NCI-H446 (cell line): Measurements from ENCODE around the gene OR7A10.

Experiments used
- DNase-seq, 2 experiments: peaks; one replicate each; lab custom pipeline; 2025; lab: John Stamatoyannopoulos, UW

The OR7A10 gene

DNA sequence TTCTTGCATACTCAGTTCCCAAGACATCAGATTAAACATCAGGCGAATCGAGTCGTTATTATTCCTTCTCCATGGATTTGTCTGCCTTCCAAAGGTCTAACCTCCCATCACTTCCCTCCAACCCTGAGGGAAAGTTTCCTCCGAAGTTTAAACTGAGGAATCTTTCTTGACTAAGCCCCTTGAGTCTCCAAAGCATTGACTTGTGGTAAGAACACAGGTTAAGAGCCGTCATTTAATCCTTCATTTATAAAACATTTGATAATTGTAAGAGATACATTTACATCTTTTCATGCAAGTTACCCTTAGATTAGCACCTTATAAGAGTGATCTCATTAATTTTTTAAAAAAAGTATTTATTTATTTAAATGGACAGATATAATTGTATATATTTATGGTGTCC lies at the start of gene OR7A10:
TSS of gene OR7A10 (minus strand) at position 101 of the 400 bp plus-strand sequence. CDS start 7,045 bp downstream, outside the sequence.
- DNase-seq, result no peak

DNA sequence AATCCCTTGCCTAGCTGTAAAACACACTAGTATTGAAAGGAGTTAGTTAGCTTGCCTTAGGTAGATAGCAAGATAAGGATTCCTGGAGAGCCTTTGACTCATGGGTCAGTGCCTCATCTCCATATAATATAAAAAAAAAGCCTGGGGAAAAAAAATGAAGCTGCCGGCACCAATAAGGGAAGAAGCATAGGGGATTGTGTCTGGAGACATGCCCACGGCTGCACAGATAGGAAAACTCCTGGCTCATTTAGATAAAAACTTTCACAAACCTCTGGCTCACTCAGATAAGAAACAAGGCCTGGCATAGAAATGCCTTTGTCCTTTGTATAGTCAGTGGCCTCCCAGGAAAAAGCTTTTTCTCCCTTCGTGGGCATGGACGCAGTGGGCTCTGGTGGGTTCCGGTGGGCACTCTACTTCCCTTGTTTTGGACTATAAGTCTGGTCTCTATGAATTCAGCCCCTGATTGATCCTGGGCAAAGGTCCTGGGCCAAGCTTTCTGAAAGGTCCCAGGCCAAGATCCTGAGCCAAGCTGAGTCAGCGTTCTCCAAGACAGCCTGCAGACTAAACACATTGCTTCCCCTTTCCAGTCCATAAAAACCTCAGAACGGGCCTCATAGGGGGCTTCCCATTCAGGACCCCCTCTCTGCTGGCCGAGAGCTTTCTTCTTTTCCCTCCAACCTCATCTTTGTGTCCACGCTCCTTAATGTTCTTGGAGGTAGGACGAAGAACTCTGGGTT lies 42.1 kb upstream of the OR7A10 start:
- no peak for DNase-seq

DNA sequence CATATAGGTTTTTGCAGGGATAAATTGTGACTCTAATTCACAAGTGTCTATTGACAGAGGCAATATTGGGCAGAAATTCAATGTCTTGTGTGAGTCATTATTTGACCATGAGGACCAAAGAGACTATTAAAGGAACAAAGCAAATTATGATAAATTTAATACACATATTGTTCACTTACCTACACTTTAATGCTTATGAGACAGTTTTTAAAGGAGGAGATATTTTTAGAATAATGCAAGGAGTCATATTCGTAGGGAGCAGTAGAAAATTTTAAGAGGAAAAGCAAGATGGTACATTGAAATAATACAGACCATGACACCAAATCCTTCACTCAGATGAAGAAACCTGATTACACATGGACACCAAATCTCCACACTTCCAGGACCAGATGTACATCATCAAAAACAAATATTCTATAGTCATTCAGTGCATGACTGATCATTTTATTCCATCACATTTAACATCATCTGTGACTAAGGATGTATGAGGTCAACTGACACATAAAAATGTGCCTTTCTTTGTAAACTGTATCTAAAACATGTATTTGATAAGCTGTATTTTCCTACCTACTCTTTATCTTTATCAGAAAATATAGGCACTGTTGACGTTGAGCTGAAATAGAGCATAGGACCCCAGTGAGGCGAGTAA lies 41.4 kb upstream of the OR7A10 start:
- no peak for DNase-seq

DNA sequence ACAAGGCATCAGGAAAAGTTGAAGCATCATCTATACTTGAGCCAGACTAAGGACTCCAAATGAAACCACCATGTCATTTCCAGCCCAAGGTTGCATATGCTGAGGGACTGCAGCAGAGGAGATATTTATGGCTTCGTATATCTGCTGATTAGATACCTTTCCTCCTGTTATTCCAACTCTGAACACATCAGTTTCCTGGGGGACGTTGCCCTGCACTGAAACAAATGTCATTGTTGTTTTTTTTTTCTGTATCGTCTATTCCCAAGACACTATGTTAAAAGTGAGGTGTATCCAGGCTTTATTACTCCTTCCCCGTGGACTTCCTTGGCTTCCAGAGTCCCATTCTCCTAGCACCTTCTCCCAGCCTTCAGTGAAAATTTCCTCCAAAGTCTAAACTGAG lies 37.3 kb upstream of the OR7A10 start, which contains the start of gene OR7A17:
TSS of gene OR7A17 (minus strand) at position 101 of the 400 bp plus-strand sequence. CDS start 4,777 bp downstream, outside the sequence.
- DNase-seq, result no peak

DNA sequence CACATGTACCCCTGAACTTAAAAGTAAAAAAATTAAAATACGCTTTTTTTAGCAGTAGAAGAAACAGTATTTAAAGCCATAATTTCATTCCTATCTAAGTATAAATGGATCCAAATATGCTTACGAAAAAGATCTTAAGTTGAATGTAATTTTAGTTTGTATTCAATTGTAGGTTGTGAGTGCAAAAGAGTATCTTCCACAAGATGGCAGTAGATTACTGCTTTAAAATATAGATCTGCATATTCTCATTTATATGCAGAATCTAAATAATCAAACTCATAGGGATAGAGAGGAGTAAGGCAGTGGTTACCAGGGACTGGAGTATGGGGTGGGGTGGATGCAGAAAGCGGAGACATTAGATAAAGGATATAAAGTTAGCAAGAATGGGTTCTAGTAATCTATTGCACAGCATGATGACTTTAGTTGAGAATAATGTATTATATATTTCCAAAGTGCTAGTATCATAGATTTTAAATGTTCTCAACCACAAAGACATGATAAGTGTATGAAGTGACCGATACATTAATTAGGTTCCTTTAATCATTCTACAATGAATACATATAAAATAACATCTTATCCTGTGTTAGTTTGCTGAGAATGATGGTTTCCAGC lies 23.0 kb upstream of the OR7A10 start:
- DNase-seq, result peak in 1 of 2 experiments; percentile 18

DNA sequence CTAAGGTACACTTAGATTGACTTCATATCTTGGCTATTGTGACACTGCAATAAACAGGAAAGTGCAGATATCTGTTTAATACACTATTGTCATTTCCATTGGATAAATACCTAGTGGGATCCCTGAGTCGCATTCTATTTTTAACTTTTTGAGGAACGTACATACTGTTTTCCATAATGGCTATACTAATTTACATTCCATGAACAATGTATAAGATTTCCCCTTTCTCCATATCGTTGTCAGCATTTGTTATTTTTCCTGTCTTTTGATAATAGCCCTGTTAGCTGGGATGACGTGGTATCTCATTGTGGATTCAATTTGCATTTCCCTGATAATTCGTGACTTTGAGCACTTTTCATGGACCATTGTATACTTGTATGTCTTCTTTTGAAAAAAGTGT lies 19.8 kb upstream of the OR7A10 start:
- no peak for DNase-seq

- DNase-seq, result no peak
Observed at GRCh38 chr19:14843578-14843977, 5.1 kb downstream of the OR7A10 start.

DNA sequence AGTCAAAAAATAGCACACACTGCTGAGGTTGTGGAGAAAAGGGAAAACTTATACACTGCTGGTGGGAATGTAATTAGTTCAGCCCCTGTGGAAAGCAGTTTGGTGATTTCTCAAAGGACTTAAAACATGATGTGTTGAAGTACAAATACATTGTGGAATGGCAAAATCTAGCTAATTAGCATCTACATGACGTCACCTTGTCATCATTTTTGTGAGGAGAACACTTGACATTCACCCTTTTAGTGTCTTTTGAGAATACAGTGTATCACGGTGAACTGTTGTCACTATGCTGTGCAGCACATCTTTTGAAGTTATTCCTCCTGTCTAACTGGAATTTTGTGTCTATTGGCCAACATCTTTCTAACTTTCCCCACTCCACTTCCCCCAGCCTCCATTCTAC lies 5.6 kb downstream of the OR7A10 start:
- no peak for DNase-seq

- DNase-seq, result no peak
Observed at GRCh38 chr19:14840206-14840605, 8.5 kb downstream of the OR7A10 start.

- no peak for DNase-seq
Observed at GRCh38 chr19:14837391-14837790, 11.3 kb downstream of the OR7A10 start.

GRCh38 chr19:14835011-14835410 lies 13.7 kb downstream of the OR7A10 start, which contains the start of the genes OR7A5 and OR7C1:
Gene OR7A5, minus strand, starts transcription at chr19:14835185. Its CDS starts 6,944 bp downstream, at chr19:14828241.
Gene OR7C1, minus strand, starts transcription at chr19:14835185. Its CDS starts 35,049 bp downstream, at chr19:14800136.
- no peak for DNase-seq

DNA sequence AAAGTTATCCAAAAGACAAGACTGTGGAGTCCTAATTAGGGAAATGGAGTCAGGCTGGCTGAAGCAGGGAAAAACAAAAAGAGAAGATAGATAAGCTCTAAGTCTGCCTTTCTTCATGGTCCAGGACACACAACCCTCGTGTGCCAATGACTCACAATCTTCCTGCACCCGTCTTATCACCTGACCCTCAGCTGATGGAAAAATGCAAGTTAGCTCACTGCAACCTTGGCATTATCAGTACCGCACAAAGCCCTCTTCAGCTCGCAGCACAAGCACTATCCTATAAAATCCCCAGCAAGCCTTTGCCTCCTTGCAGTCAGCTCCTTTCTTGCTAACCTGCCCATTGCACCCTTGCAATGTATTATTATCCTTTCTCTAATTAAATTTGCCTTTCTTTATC lies 18.0 kb downstream of the OR7A10 start:
- no peak for DNase-seq

GRCh38 chr19:14826006-14826405 lies 22.7 kb downstream of the OR7A10 start:
- DNase-seq, result no peak

- DNase-seq, result no peak
Observed at GRCh38 chr19:14821937-14822336, 26.8 kb downstream of the OR7A10 start.

DNA sequence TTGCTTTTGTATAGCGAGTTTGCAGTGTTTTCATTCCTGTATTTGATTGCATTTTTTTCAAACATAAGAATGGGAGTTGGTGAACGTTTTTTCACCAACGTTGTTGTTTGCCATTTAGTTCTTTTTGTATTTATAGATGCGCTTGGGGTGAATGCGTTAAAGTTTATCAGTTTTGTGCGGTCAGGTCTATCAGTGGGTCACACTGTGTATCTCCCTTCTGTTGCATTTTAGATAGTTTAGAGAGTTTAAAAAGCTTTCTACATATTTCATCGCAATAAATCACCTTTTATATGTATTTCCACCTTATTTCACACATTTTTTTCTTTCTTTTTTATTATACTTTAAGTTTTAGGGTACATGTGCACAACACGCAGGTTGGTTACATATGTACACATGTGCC lies 30.1 kb downstream of the OR7A10 start:
- DNase-seq, result no peak

DNA sequence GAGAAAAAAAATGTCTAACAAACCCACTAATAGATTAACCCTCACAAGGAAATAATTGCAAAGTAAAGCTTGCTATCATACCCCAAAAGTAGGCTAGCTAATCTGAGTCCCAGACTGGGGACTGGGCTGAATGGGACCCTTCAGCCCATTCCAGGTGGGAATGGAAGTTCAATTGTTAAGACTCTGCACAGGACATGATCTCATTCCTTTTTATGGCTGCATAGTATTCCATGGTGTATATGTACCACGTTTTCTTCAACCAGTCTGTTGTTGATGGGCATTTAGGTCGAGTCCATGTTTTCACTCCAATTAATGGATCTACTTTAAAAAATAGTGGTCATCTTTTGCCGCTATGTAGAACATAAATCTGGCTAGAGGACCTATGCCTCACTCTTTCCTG lies 31.7 kb downstream of the OR7A10 start:
- DNase-seq, result no peak

DNA sequence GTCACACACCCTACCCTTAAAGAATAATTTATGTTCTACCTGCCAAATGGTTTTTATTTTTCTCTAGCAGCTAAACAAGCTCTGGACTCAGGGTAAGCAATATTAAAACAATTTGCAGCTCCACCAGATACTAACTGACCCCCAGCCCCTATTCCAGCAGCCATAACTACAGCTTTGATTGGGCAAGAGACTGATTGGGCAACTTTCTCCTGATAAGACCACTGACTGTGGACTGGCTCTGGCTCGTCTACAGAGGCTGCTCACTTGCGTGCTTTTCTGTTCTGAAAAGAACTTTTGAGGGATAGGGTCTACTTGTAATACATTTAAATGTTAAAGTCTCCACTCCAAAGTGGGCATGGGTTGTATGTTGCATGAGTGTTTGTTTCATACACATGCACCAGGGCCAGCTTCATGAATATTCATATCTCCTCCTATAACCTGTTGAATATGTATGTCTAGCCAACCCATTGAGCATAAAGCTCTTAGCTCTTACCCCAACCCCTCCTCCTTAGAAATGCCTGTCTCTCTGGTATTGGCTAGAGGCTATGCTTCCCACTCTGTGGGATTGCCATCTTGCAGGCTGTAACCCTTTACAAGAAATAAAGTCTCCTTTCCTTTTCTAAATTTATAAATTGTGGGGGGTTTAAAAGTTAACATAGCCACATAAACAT lies 33.6 kb downstream of the OR7A10 start:
- DNase-seq, result no peak

DNA sequence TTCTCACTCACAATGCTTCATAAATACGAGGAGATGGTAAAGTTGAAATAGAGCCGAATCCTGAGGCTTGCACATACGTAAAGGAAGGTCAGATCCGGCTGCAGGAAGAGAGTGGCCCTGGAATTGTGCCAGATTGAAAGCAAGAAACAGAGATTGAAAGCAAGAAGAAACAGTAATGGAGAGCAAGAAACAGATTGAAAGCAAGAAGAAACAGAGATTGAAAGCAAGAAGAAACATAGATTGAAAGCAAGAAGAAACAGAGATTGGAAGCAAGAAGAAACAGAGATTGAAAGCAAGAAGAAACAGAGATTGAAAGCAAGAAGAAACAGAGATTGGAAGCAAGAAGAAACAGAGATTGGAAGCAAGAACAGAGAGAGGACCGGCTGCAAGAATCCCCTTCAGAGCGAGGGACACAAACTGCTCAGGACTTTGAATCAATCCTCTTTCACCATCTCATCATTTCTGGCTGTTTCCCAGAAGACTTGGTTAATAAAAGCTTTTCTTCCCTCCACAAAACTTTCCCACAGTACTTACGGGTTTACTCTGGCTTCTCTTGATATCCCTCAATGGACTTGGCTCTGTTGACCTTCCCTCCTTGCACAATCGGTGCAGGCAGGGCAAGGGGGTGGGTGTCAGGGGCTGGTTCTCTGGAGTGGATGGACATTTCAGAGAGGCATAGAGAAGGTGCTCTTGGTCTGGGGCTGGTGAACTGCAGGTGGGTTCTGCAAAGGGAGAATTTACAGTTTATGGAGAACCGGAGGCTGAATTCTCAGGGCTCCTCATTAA lies 39.3 kb downstream of the OR7A10 start:
- no peak for DNase-seq

- DNase-seq, result no peak
Observed at GRCh38 chr19:14804765-14805164, 44.0 kb downstream of the OR7A10 start.

- no peak for DNase-seq
Observed at GRCh38 chr19:14798760-14799159, 50.0 kb downstream of the OR7A10 start.

DNA sequence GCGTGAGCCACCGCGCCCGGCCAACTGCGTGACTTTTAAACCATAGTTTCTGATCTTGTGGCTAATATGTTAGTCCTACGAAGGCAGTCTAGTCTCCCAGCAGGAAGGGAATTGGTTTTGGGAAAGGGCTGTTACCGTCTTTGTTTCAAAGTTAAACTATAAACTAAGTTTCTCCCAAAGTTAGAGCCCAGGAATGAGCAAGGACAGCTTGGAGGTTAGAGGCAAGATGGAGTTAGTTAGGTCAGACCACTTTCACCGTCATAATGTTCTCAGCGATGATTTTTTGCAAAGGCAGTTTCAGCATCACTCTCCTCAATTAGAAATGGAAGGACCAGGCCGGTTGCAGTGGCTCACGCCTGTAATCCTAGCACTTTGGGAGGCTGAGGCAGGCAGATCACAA lies 52.7 kb downstream of the OR7A10 start:
- no peak for DNase-seq
